GM12872 (cell line): ENCODE data around the gene DCBLD2.

Experiments used
- TF ChIP-seq, protein P1 (sequence below): IDR thresholded peaks from 3 replicates; pipeline ENCODE4 v1.5.1; 2011; ENCODE audit warnings: low read depth, mild to moderate bottlenecking, low read length, moderate library complexity; ENCODE audit not compliant: insufficient read depth

DCBLD2 gene

GRCh38 chr3:98797905-98798304 is 103.6 kb downstream of the DCBLD2 start:
- TF ChIP-seq, protein P1, sequence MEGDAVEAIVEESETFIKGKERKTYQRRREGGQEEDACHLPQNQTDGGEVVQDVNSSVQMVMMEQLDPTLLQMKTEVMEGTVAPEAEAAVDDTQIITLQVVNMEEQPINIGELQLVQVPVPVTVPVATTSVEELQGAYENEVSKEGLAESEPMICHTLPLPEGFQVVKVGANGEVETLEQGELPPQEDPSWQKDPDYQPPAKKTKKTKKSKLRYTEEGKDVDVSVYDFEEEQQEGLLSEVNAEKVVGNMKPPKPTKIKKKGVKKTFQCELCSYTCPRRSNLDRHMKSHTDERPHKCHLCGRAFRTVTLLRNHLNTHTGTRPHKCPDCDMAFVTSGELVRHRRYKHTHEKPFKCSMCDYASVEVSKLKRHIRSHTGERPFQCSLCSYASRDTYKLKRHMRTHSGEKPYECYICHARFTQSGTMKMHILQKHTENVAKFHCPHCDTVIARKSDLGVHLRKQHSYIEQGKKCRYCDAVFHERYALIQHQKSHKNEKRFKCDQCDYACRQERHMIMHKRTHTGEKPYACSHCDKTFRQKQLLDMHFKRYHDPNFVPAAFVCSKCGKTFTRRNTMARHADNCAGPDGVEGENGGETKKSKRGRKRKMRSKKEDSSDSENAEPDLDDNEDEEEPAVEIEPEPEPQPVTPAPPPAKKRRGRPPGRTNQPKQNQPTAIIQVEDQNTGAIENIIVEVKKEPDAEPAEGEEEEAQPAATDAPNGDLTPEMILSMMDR: no peak

DNA sequence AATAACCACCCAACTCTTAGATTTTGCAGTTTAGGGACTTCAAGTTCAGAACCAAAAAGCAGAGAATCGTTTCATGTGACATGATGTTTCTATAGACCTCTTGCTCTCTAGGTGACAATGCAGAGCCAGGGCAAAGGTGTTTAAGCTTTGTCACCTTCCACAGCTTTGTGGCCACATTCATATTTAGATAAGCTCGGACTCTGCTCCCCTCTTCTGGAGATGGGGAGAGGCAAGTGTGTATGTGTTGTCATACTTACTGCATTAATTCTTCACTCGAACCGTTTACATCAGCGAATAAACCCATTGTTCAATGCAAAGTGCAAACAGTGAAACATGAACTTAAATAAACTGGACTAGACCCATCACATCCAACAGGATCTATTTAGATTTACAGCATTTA is 105.2 kb downstream of the DCBLD2 start:
- TF ChIP-seq, protein P1: no peak

- TF ChIP-seq, protein P1: no peak
These were observed 107.5 kb downstream of the DCBLD2 start for GRCh38 chr3:98793971-98794370.

- TF ChIP-seq, protein P1: no peak
These were observed 109.9 kb downstream of the DCBLD2 start for GRCh38 chr3:98791341-98792325.

GRCh38 chr3:98788651-98789050 is 112.8 kb downstream of the DCBLD2 start:
- TF ChIP-seq, protein P1: no peak

GRCh38 chr3:98787181-98787580 is 114.3 kb downstream of the DCBLD2 start:
- TF ChIP-seq, protein P1: no peak

- TF ChIP-seq, protein P1: no peak
These were observed 115.0 kb downstream of the DCBLD2 start for GRCh38 chr3:98786364-98787006.
